Heart right ventricle (tissue), 16 donors: ENCODE data around the gene YPEL2. TPM values are rescaled to one million over a fixed set of nuclear protein-coding genes. Genes with fewer than 3 reads are reported as not detected.

Source experiments
- ATAC-seq, 8 donors: fragments of 200-7000 bp; cut with Tn5 transposase; one replicate each; pipeline ENCODE4 v1.9.1; 2020; ENCODE audit warnings: mild to moderate bottlenecking in 8 of 8, moderate library complexity in 8 of 8, moderate number of reproducible peaks in 1 of 8
- DNase-seq, 2 donors: peaks; one replicate each; pipeline ENCODE4 v3.0.0-alpha.2; 2020
- H3K27ac ChIP-seq, 10 donors: fragments of 200-600 bp; sonication (generic) in 2 of 10; one replicate each; pipeline versions ENCODE4 v1.5.0 to v1.8.0; 2020 to 2022; ENCODE audit warnings: mild to moderate bottlenecking in 3 of 10
- H3K27me3 ChIP-seq, 7 donors: fragments of 200-600 bp; one replicate each; pipeline ENCODE4 v1.8.0; 2021 to 2022; ENCODE audit warnings: mild to moderate bottlenecking in 2 of 7
- H3K36me3 ChIP-seq, 9 donors: fragments of 200-600 bp; sonication (generic) in 1 of 9; one replicate each; pipeline versions ENCODE4 v1.5.0 to v1.8.0; 2020 to 2022; ENCODE audit warnings: mild to moderate bottlenecking in 2 of 9
- H3K4me1 ChIP-seq, 9 donors: fragments of 200-600 bp; sonication (generic) in 1 of 9; one replicate each; pipeline versions ENCODE4 v1.5.0 to v1.8.0; 2020 to 2022; ENCODE audit warnings: mild to moderate bottlenecking in 4 of 9
- H3K4me3 ChIP-seq, 10 donors: fragments of 200-600 bp; sonication (generic) in 2 of 10; one replicate each; pipeline versions ENCODE4 v1.5.0 to v1.8.0; 2020 to 2022; ENCODE audit warnings: mild to moderate bottlenecking in 7 of 10, moderate library complexity in 2 of 10
- H3K9me3 ChIP-seq, 11 donors: fragments of 200-600 bp in 10 of 11; sonication (generic) in 2 of 11; one replicate each; pipeline versions ENCODE4 v1.5.0 to v1.8.0; 2013 to 2022; ENCODE audit warnings: mild to moderate bottlenecking in 2 of 11, control low read depth in 1 of 11, moderate library complexity in 1 of 11
- CTCF ChIP-seq, 9 donors: fragments of 200-600 bp; sonication (generic) in 2 of 9; IDR thresholded peaks; one replicate each; pipeline versions ENCODE4 v1.5.0 to v1.8.0; 2021 to 2022; ENCODE audit warnings: antibody characterized with exemption in 9 of 9, mild to moderate bottlenecking in 5 of 9, moderate library complexity in 1 of 9
- WGBS, 2 donors: extraction: QIAGEN DNeasy Blood & Tissue Kit; methylation state at CpG; one replicate each; pipeline ENCODE4 v1.1.7; 2013; ENCODE audit warnings: inconsistent platforms in 1 of 2; 5-methylcytosine and 5-hydroxymethylcytosine counted together
- intact Hi-C, 10 donors: fragments of 100-400 bp; cut with DNase I; formaldehyde crosslinking; loops; one replicate each; pipeline versions ENCODE4 v1.11.1 to v1.14.2; 2022
- polyA plus RNA-seq, 2 donors: library from polyadenylated mRNA; stranded (reverse); fragments of 200-250 nt; gene quantifications; one replicate each; pipeline ENCODE4 v1.2.3, GENCODE V29; 2013
- total RNA-seq, 10 donors: library from RNA; stranded (reverse); fragmentation: NEBNext Ultra II Directional in 3 of 10; extraction: Animal tissue kit (Norgen Biotek cat#: 25700) in 3 of 10; gene quantifications; one replicate each; pipeline versions ENCODE4 v1.2.1 to v1.2.4, GENCODE V29; 2021 to 2023
- donor health status: Arrhythmogenic right ventricular cardiomyopathy.
- donor health status: ischemic (EF 13 %, LVEDD 7.1; RV severe dilation, severe dysfunction).
- donor health status: healthy with polysubstance abuse.
- donor health status: DM: no; HTN: yes; CAD: no.
- donor health status: DM: no; HTN: no; CAD: no.
- donor health status: ischemic (EF 25% LVEDD 6.9; RV normal size, moderate dysfunction).
- donor health status: ischemic (EF 25% LVEDD 5.7; RV mildly dilated, moderate dysfunction).
- donor health status: healthy.
- donor health status: DM: yes; HTN: yes; CAD: no.
- donor health status: Ischemic cardiomyopathy.
- donor health status: ischemic (EF 35%, LVEDD 5.7; RV mildly dilated, moderate dysfunction).
- donor health status: nonischemic (EF 11% LVEDD 7.7; RV severe dilation, severe dysfunction).
- donor health status: DM: yes; HTN: yes; CAD: no.
- donor health status: PGD.
- donor health status: ischemic (EF 29% LVEDD 5.4; RV normal size, mild dysfunction).
- donor health status: nonischemic (EF 23%, LVEDD 6.1; RV moderate dilation, normal function).

Gene YPEL2
- total and polyA plus RNA-seq, 12 donors: 5.0 to 57.1 (median 36.5) TPM

- Histone ChIP-seq H3K27ac (peak overlapping the region in 6 of 10 donors; percentile 28 to 63 (median 42)), H3K4me1 (peaks cover 0 to 42% (median 27%) of the 10 kb centered on the region in 9 donors), H3K4me3 (no peak overlapping the region), H3K27me3 (no peaks in the 10 kb centered on the region), H3K36me3 (peaks cover 0 to 87% (median 53%) of the 10 kb centered on the region in 9 donors), H3K9me3 (no peaks in the 10 kb centered on the region)
- TF ChIP-seq CTCF (IDR thresholded peaks at IDR 0.05): no peak
- peak in 3 of 8 donors; percentile 19 to 52 (median 32) for ATAC-seq
- 87 to 91% methylated on average over 15 of the region's 15 CpGs for whole genome bisulfite sequencing, 2 donors
- DNase-seq: no peak
- intact Hi-C loops: no loop called here
These were observed 66.0 kb downstream of the YPEL2 start for GRCh38 chr17:59397316-59398073.

GRCh38 chr17:59399914-59400313, 68.5 kb downstream of the YPEL2 start:
- TF ChIP-seq CTCF (IDR thresholded peaks at IDR 0.05): no peak
- Histone ChIP-seq H3K27ac (peak overlapping the region in 9 of 10 donors; percentile 16 to 66 (median 48)), H3K36me3 (peaks cover 0 to 100% (median 57%) of the 10 kb centered on the region in 9 donors), H3K4me3 (no peak overlapping the region), H3K9me3 (no peaks in the 10 kb centered on the region), H3K4me1 (peaks cover 0 to 46% (median 27%) of the 10 kb centered on the region in 9 donors), H3K27me3 (no peaks in the 10 kb centered on the region)
- intact Hi-C loops: loop anchor here in 1 of 10 donors (5.0 kb wide), 1 partner anchor 42 kb away; no protein-coding TSS in a partner anchor
- 31 to 49% methylated on average over 7 of the region's 7 CpGs for WGBS, 2 donors
- DNase-seq (peak in 1 of 2 donors; percentile 34), ATAC-seq (peak in 6 of 8 donors; percentile 26 to 51 (median 34))

GRCh38 chr17:59400858-59401257, 69.4 kb downstream of the YPEL2 start:
- Histone ChIP-seq H3K27ac (peak overlapping the region in 8 of 10 donors; percentile 22 to 66 (median 50)), H3K9me3 (no peaks in the 10 kb centered on the region), H3K36me3 (peaks cover 0 to 97% (median 52%) of the 10 kb centered on the region in 9 donors), H3K27me3 (no peaks in the 10 kb centered on the region), H3K4me1 (peaks cover 0 to 51% (median 27%) of the 10 kb centered on the region in 9 donors), H3K4me3 (no peak overlapping the region)
- DNase-seq: no peak
- no peak for ATAC-seq
- no peak for TF ChIP-seq CTCF (IDR thresholded peaks at IDR 0.05)
- WGBS, 2 donors: 68 to 76% methylated on average over 5 of the region's 5 CpGs
- intact Hi-C loops: loop anchor here in 1 of 10 donors (5.0 kb wide), 1 partner anchor 41 kb away; no protein-coding TSS in a partner anchor

- intact Hi-C loops: loop anchor here in 1 of 10 donors (5.0 kb wide), 1 partner anchor 41 kb away; no protein-coding TSS in a partner anchor
- 92 to 93% methylated on average over 3 of the region's 3 CpGs for WGBS, 2 donors
- DNase-seq (no peak), ATAC-seq (no peak)
- H3K4me1 ChIP-seq: peaks cover 0 to 56% (median 30%) of the 10 kb centered on the region in 9 donors
- H3K36me3 ChIP-seq: peaks cover 0 to 96% (median 51%) of the 10 kb centered on the region in 9 donors
- H3K27ac ChIP-seq: peak overlapping the region in 9 of 10 donors; percentile 17 to 66 (median 44)
- no peak overlapping the region for H3K4me3 ChIP-seq
- H3K9me3 ChIP-seq: no peaks in the 10 kb centered on the region
- H3K27me3 ChIP-seq: no peaks in the 10 kb centered on the region
- no peak for TF ChIP-seq CTCF (IDR thresholded peaks at IDR 0.05)
These were observed 69.8 kb downstream of the YPEL2 start for GRCh38 chr17:59401274-59401673.
